Measurements from ENCODE around the gene SPATA9. TPM values are rescaled to one million over a fixed set of nuclear protein-coding genes. Genes with fewer than 3 reads are reported as not detected.

SPATA9 gene
- total and polyA plus RNA-seq, 2 of the 13 experiments (the other 11 are each of a cell fraction or from before 2014, with no cell fraction given) = not detected

- TF ChIP-seq, protein P1, sequence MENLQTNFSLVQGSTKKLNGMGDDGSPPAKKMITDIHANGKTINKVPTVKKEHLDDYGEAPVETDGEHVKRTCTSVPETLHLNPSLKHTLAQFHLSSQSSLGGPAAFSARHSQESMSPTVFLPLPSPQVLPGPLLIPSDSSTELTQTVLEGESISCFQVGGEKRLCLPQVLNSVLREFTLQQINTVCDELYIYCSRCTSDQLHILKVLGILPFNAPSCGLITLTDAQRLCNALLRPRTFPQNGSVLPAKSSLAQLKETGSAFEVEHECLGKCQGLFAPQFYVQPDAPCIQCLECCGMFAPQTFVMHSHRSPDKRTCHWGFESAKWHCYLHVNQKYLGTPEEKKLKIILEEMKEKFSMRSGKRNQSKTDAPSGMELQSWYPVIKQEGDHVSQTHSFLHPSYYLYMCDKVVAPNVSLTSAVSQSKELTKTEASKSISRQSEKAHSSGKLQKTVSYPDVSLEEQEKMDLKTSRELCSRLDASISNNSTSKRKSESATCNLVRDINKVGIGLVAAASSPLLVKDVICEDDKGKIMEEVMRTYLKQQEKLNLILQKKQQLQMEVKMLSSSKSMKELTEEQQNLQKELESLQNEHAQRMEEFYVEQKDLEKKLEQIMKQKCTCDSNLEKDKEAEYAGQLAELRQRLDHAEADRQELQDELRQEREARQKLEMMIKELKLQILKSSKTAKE (CRISPR knock-in tag; IDR thresholded peaks at IDR 0.05; ENCODE audit: borderline replicate concordance) = peak; percentile 65; the same call in 1 of the 2 replicates
- TF ChIP-seq RARG (CRISPR knock-in tag; IDR thresholded peaks at IDR 0.05; ENCODE audit: low read depth) (no peak), ZNF589 (CRISPR knock-in tag; conservative IDR thresholded peaks at IDR 0.05) (0 out of 2 replicates have a peak, but pooled peaks have one; percentile 46), HIVEP1 (CRISPR knock-in tag; IDR thresholded peaks at IDR 0.05) (no peak), ZMYM2 (CRISPR knock-in tag; IDR thresholded peaks at IDR 0.05) (0 out of 2 replicates have a peak, but pooled peaks have one; percentile 55), NCOA2 (CRISPR knock-in tag; IDR thresholded peaks at IDR 0.05) (0 out of 2 replicates have a peak, but pooled peaks have one; percentile 35), IRF9 (CRISPR knock-in tag; IDR thresholded peaks at IDR 0.05; ENCODE audit: borderline replicate concordance) (peak; percentile 84; the same call in 1 of the 2 replicates), KAT8 (CRISPR knock-in tag; IDR thresholded peaks at IDR 0.05) (peak; percentile 92), ZNF180 (CRISPR knock-in tag; IDR thresholded peaks at IDR 0.05; ENCODE audit: borderline replicate concordance, low read depth) (no peak), YEATS4 (CRISPR knock-in tag; IDR thresholded peaks at IDR 0.05; ENCODE audit: borderline replicate concordance) (peak; percentile 87), HCFC1 (IDR thresholded peaks at IDR 0.05; ENCODE audit: low read depth, low read length) (no peak), KLF6 (CRISPR knock-in tag; IDR thresholded peaks at IDR 0.05) (peak; percentile 85; the same call in 1 of the 2 replicates)
- TF ChIP-seq, protein P2, sequence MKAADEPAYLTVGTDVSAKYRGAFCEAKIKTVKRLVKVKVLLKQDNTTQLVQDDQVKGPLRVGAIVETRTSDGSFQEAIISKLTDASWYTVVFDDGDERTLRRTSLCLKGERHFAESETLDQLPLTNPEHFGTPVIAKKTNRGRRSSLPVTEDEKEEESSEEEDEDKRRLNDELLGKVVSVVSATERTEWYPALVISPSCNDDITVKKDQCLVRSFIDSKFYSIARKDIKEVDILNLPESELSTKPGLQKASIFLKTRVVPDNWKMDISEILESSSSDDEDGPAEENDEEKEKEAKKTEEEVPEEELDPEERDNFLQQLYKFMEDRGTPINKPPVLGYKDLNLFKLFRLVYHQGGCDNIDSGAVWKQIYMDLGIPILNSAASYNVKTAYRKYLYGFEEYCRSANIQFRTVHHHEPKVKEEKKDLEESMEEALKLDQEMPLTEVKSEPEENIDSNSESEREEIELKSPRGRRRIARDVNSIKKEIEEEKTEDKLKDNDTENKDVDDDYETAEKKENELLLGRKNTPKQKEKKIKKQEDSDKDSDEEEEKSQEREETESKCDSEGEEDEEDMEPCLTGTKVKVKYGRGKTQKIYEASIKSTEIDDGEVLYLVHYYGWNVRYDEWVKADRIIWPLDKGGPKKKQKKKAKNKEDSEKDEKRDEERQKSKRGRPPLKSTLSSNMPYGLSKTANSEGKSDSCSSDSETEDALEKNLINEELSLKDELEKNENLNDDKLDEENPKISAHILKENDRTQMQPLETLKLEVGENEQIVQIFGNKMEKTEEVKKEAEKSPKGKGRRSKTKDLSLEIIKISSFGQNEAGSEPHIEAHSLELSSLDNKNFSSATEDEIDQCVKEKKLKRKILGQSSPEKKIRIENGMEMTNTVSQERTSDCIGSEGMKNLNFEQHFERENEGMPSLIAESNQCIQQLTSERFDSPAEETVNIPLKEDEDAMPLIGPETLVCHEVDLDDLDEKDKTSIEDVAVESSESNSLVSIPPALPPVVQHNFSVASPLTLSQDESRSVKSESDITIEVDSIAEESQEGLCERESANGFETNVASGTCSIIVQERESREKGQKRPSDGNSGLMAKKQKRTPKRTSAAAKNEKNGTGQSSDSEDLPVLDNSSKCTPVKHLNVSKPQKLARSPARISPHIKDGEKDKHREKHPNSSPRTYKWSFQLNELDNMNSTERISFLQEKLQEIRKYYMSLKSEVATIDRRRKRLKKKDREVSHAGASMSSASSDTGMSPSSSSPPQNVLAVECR (CRISPR knock-in tag; IDR thresholded peaks at IDR 0.05; ENCODE audit: borderline replicate concordance) = peak; percentile 90; the same call in 1 of the 2 replicates
- TF ChIP-seq, protein P3, sequence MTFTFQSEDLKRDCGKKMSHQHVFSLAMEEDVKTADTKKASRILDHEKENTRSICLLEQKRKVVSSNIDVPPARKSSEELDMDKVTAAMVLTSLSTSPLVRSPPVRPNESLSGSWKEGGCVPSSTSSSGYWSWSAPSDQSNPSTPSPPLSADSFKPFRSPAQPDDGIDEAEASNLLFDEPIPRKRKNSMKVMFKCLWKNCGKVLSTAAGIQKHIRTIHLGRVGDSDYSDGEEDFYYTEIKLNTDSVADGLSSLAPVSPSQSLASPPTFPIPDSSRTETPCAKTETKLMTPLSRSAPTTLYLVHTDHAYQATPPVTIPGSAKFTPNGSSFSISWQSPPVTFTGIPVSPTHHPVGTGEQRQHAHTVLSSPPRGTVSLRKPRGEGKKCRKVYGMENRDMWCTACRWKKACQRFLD (CRISPR knock-in tag; IDR thresholded peaks at IDR 0.05; ENCODE audit: borderline replicate concordance) = peak; percentile 69; the same call in 1 of the 2 replicates
- TF ChIP-seq, protein P4, sequence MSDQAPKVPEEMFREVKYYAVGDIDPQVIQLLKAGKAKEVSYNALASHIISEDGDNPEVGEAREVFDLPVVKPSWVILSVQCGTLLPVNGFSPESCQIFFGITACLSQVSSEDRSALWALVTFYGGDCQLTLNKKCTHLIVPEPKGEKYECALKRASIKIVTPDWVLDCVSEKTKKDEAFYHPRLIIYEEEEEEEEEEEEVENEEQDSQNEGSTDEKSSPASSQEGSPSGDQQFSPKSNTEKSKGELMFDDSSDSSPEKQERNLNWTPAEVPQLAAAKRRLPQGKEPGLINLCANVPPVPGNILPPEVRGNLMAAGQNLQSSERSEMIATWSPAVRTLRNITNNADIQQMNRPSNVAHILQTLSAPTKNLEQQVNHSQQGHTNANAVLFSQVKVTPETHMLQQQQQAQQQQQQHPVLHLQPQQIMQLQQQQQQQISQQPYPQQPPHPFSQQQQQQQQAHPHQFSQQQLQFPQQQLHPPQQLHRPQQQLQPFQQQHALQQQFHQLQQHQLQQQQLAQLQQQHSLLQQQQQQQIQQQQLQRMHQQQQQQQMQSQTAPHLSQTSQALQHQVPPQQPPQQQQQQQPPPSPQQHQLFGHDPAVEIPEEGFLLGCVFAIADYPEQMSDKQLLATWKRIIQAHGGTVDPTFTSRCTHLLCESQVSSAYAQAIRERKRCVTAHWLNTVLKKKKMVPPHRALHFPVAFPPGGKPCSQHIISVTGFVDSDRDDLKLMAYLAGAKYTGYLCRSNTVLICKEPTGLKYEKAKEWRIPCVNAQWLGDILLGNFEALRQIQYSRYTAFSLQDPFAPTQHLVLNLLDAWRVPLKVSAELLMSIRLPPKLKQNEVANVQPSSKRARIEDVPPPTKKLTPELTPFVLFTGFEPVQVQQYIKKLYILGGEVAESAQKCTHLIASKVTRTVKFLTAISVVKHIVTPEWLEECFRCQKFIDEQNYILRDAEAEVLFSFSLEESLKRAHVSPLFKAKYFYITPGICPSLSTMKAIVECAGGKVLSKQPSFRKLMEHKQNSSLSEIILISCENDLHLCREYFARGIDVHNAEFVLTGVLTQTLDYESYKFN (CRISPR knock-in tag; conservative IDR thresholded peaks at IDR 0.05) = peak; percentile 91
These were observed 36.0 kb downstream of the SPATA9 start, which contains the start of gene RFESD (continued) for GRCh38 chr5:95646569-95647431.
